Fibroblast of lung (primary cell): ENCODE measurements around the gene SLC49A4. TPM values are rescaled to one million over a fixed set of nuclear protein-coding genes. Genes with fewer than 3 reads are reported as not detected.

Experiments
- DNase-seq, 2 donors: peaks; one replicate each; pipeline versions ENCODE4 v3.0.0 to v3.0.0-alpha.2; 2010; ENCODE audit warnings: low read depth in 2 of 2
- H2AFZ ChIP-seq: 2 replicates; pipeline ENCODE4 v1.5.1; 2012; ENCODE audit warnings: low read length, control low read depth, inconsistent platforms
- H3K27ac ChIP-seq: 2 replicates; pipeline ENCODE4 v1.5.1; 2011; ENCODE audit warnings: low read length, control low read depth; ENCODE audit not compliant: insufficient read depth
- H3K27me3 ChIP-seq: 2 replicates; pipeline ENCODE4 v1.5.1; 2011; ENCODE audit warnings: mild to moderate bottlenecking, low read length; ENCODE audit not compliant: control insufficient read depth, insufficient read depth
- H3K36me3 ChIP-seq: 2 replicates; pipeline ENCODE4 v1.5.1; 2011; ENCODE audit warnings: low read length; ENCODE audit not compliant: control insufficient read depth, insufficient read depth
- H3K4me1 ChIP-seq: 2 replicates; pipeline ENCODE4 v1.5.1; 2011; ENCODE audit warnings: low read length; ENCODE audit not compliant: control insufficient read depth, insufficient read depth; ENCODE audit errors: extremely low read depth
- H3K4me2 ChIP-seq: 2 replicates; pipeline ENCODE4 v1.5.1; 2011; ENCODE audit warnings: low read length, control low read depth; ENCODE audit not compliant: insufficient read depth; ENCODE audit errors: extremely low read depth
- H3K4me3 ChIP-seq, 4 experiments: fragments of 200-600 bp in 1 of 4; sonication (generic) in 1 of 4; replicated peaks in 1 of 4; 2 replicates each; pipeline ENCODE4 v1.5.1; 2011 to 2016; ENCODE audit warnings: low read length in 4 of 4, low read depth in 3 of 4, mild to moderate bottlenecking in 3 of 4, control low read depth in 2 of 4, inconsistent platforms in 1 of 4, mixed read lengths in 1 of 4; ENCODE audit not compliant: insufficient read depth in 1 of 4; ENCODE audit errors: control extremely low read depth in 1 of 4
- H3K79me2 ChIP-seq: 2 replicates; pipeline ENCODE4 v1.5.1; 2012; ENCODE audit warnings: mild to moderate bottlenecking, low read length, inconsistent platforms; ENCODE audit not compliant: control insufficient read depth, insufficient read depth
- H3K9ac ChIP-seq: 2 replicates; pipeline ENCODE4 v1.5.1; 2011; ENCODE audit warnings: mild to moderate bottlenecking, low read length, control low read depth; ENCODE audit not compliant: insufficient read depth
- H3K9me3 ChIP-seq: 2 replicates; pipeline ENCODE4 v1.5.1; 2012; ENCODE audit warnings: low read depth, low read length; ENCODE audit not compliant: control insufficient read depth, insufficient read depth
- H4K20me1 ChIP-seq: 2 replicates; pipeline ENCODE4 v1.5.1; 2011; ENCODE audit warnings: low read length; ENCODE audit not compliant: control insufficient read depth, insufficient read depth; ENCODE audit errors: extremely low read depth
- CTCF ChIP-seq, 2 donors: IDR thresholded peaks in 1 of 2; conservative IDR thresholded peaks in 1 of 2; 1 replicate in 1 of 2; 2 replicates in 1 of 2; pipeline ENCODE4 v1.5.1; 2011 to 2012; ENCODE audit warnings: low read length in 2 of 2, control low read depth in 1 of 2, inconsistent platforms in 1 of 2, low read depth in 1 of 2, mild to moderate bottlenecking in 1 of 2
- EZH2 ChIP-seq: IDR thresholded peaks from 2 replicates; pipeline ENCODE4 v1.5.1; 2012; ENCODE audit warnings: low read length, control low read depth, mild to moderate bottlenecking; ENCODE audit errors: missing control alignments
- polyA plus RNA-seq, 2 donors: library from polyadenylated mRNA; depleted of rRNA in 1 of 2; stranded (reverse) in 1 of 2; unstranded in 1 of 2; fragments of >200 nt; gene quantifications; 2 replicates each; pipeline ENCODE4 v1.2.1, GENCODE V29; 2011 to 2012; ENCODE audit warnings: missing spikeins in 1 of 2
- total RNA-seq: library from RNA; depleted of rRNA; stranded (reverse); fragments of >200 nt; gene quantifications from 2 replicates; pipeline ENCODE4 v1.2.1, GENCODE V29; 2014

Gene SLC49A4
- total and polyA plus RNA-seq, 2 donors (not counting 1 experiment from before 2014, with no cell fraction given) = 14.5 to 20.6 TPM

GRCh38 chr3:122777563-122777962 is 17.3 kb upstream of the SLC49A4 start:
- H3K27ac ChIP-seq = no peak overlapping the region
- no peaks in the 10 kb centered on the region for H3K9me3 ChIP-seq
- H4K20me1 ChIP-seq = no peaks in the 10 kb centered on the region
- TF ChIP-seq EZH2 (no peak), CTCF (conservative IDR thresholded peaks at IDR 0.05 in 1 of 2, IDR thresholded peaks at IDR 0.05 in 1 of 2; ENCODE audit: low read depth in 1 of 2, low read length in 2 of 2) (no peak)
- no peak overlapping the region for H2AFZ ChIP-seq
- no peak overlapping the region for H3K4me3 ChIP-seq
- no peak for DNase-seq
- H3K79me2 ChIP-seq = no peaks in the 10 kb centered on the region
- no peak overlapping the region for H3K4me2 ChIP-seq
- no peaks in the 10 kb centered on the region for H3K27me3 ChIP-seq
- no peak overlapping the region for H3K9ac ChIP-seq
- H3K36me3 ChIP-seq = no peaks in the 10 kb centered on the region
- H3K4me1 ChIP-seq = no peaks in the 10 kb centered on the region

- H3K36me3 ChIP-seq = no peaks in the 10 kb centered on the region
- DNase-seq = no peak
- no peaks in the 10 kb centered on the region for H3K79me2 ChIP-seq
- H3K9me3 ChIP-seq = no peaks in the 10 kb centered on the region
- no peak overlapping the region for H3K9ac ChIP-seq
- no peaks in the 10 kb centered on the region for H4K20me1 ChIP-seq
- H3K4me2 ChIP-seq = no peak overlapping the region
- no peak overlapping the region for H3K27ac ChIP-seq
- no peak overlapping the region for H2AFZ ChIP-seq
- peaks cover 4% of the 10 kb centered on the region for H3K4me1 ChIP-seq
- TF ChIP-seq CTCF (conservative IDR thresholded peaks at IDR 0.05 in 1 of 2, IDR thresholded peaks at IDR 0.05 in 1 of 2; ENCODE audit: low read depth in 1 of 2, low read length in 2 of 2) (no peak), EZH2 (no peak)
- no peaks in the 10 kb centered on the region for H3K27me3 ChIP-seq
- H3K4me3 ChIP-seq = no peak overlapping the region
These were observed 12.1 kb upstream of the SLC49A4 start for GRCh38 chr3:122782804-122783203.

- Histone ChIP-seq H3K4me1 (peaks cover 4% of the 10 kb centered on the region), H3K9ac (no peak overlapping the region), H3K27ac (no peak overlapping the region), H3K4me2 (no peak overlapping the region), H4K20me1 (no peaks in the 10 kb centered on the region), H3K79me2 (no peaks in the 10 kb centered on the region), H3K27me3 (no peaks in the 10 kb centered on the region), H3K36me3 (no peaks in the 10 kb centered on the region), H3K9me3 (no peaks in the 10 kb centered on the region), H2AFZ (no peak overlapping the region), H3K4me3 (no peak overlapping the region)
- TF ChIP-seq EZH2 (no peak), CTCF (conservative IDR thresholded peaks at IDR 0.05 in 1 of 2, IDR thresholded peaks at IDR 0.05 in 1 of 2; ENCODE audit: low read depth in 1 of 2, low read length in 2 of 2) (no peak)
- DNase-seq = peak; percentile 28 to 72
These were observed 10.4 kb upstream of the SLC49A4 start for GRCh38 chr3:122784436-122784835.
